ENCODE measurements around the gene MAST2.

MAST2 gene

DNA sequence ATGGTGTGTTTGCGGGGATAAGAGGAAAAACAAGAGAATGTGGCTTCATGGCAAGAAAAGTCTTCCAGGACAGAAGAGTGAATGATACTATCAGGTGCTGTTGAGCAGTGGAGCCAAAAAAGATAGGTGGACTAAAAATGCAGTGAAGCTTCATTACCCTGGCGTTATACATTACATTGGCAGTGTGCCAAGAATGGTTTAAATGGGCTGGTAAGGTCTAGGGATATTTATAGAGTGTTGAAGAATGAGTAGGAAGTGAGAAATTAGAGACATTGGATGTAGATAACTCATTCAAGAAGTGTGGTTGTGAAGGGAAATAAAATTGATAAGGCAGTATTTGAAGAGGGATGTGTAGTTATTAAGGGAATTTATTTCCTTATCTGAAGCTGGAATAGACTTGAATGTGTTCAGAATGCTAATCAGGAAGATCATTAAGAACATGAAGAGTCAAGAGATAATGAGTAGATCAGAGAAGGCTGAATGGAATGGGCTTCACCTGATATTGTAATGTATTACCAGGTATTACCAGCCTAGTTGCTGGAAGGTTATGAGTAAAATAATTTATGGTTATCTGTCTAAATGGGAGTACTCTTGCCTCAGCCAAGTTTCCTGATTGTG lies 72.7 kb downstream of the MAST2 start:
- DNase-seq (ENCODE audit: low spot score) = no peak
- in situ Hi-C loops (cut with MboI; ENCODE audit: low pct_unique_long_range_greater_than_20kb, low sequenced_read_pairs, unreplicated experiment) = no loop called here
- no peak for TF ChIP-seq CTCF (IDR thresholded peaks at IDR 0.05; ENCODE audit: extremely low read depth, insufficient read depth, missing control alignments)

GRCh38 chr1:45877264-45877663 lies 73.9 kb downstream of the MAST2 start:
- no peak for TF ChIP-seq CTCF (IDR thresholded peaks at IDR 0.05; ENCODE audit: extremely low read depth, insufficient read depth, missing control alignments)
- in situ Hi-C loops (cut with MboI; ENCODE audit: low pct_unique_long_range_greater_than_20kb, low sequenced_read_pairs, unreplicated experiment) = no loop called here
- no peak for DNase-seq (ENCODE audit: low spot score)

GRCh38 chr1:45879885-45880598 lies 76.6 kb downstream of the MAST2 start:
- in situ Hi-C loops (cut with MboI; ENCODE audit: low pct_unique_long_range_greater_than_20kb, low sequenced_read_pairs, unreplicated experiment) = no loop called here
- no peak for DNase-seq (ENCODE audit: low spot score)
- TF ChIP-seq CTCF (IDR thresholded peaks at IDR 0.05; ENCODE audit: extremely low read depth, insufficient read depth, missing control alignments) = no peak

DNA sequence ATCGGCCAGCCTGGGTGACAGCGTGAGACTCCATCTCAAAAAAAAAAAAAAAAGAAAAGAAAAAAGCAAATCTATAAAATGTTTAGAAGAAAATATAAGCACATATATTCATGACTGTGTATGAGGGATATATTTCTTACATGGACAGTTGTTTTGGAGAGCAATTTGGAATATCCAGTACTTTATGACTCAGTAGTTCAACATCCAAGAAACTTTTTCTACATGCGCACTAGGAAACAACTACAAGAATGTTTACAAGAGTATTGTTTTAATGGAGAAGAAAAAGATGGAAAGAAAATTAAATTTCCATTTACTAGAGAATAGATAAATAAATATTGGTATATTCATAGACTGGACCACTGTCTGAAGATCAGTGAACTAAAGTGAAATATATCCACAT lies 77.5 kb downstream of the MAST2 start:
- in situ Hi-C loops (cut with MboI; ENCODE audit: low pct_unique_long_range_greater_than_20kb, low sequenced_read_pairs, unreplicated experiment) = no loop called here
- no peak for TF ChIP-seq CTCF (IDR thresholded peaks at IDR 0.05; ENCODE audit: extremely low read depth, insufficient read depth, missing control alignments)
- DNase-seq (ENCODE audit: low spot score) = no peak

DNA sequence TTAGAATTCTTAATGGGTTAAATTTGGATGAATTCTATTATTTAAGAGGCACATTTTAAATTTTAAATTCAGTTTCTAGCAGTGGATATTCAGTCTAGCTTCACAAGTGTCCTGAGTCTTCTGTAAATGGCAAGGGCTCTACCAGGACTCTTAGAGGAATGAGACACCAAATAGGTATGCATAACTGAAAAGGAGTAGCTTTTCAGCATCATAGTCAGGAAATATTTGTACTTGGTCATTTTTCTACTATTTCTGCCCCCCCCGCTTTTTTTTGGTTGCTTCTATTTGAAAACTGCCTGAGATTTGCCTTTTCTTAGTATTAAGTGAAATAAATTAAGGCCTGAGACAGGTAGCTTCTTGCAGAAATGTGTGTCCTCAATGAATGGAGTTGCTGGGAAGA lies 80.2 kb downstream of the MAST2 start:
- in situ Hi-C loops (cut with MboI; ENCODE audit: low pct_unique_long_range_greater_than_20kb, low sequenced_read_pairs, unreplicated experiment) = no loop called here
- DNase-seq (ENCODE audit: low spot score) = no peak
- TF ChIP-seq CTCF (IDR thresholded peaks at IDR 0.05; ENCODE audit: extremely low read depth, insufficient read depth, missing control alignments) = no peak

DNA sequence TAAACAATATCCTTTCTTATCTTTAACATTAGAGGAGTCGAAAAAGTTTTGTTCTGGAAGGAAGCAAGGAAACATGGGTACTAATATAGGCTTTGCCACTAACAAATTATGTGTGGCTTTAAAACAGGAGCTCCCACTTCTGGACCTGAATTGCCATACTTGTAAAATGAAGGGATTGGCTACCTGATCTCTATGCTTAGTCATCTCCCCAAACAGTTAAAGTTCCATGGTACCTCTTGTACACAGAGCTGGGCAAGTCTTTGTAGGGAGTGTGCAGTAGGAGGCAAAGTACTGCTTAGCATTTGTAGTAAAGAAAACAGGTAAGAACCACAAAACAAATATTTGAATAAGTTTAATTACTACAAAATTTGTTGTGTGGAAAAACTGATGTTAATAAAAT lies 81.3 kb downstream of the MAST2 start:
- in situ Hi-C loops (cut with MboI; ENCODE audit: low pct_unique_long_range_greater_than_20kb, low sequenced_read_pairs, unreplicated experiment) = no loop called here
- DNase-seq (ENCODE audit: low spot score) = no peak
- no peak for TF ChIP-seq CTCF (IDR thresholded peaks at IDR 0.05; ENCODE audit: extremely low read depth, insufficient read depth, missing control alignments)
